ENCODE results near the gene BAG3.

BAG3 gene

GRCh38 chr10:119667562-119668328 is 16.6 kb downstream of the BAG3 start:
- DNase-seq (ENCODE audit: low spot score): no peak

- no peak for DNase-seq (ENCODE audit: low spot score)
These were observed 17.3 kb downstream of the BAG3 start for GRCh38 chr10:119668461-119668860.

- DNase-seq (ENCODE audit: low spot score): no peak
These were observed 18.2 kb downstream of the BAG3 start for GRCh38 chr10:119669331-119669730.

GRCh38 chr10:119669975-119670640 is 18.9 kb downstream of the BAG3 start:
- no peak for DNase-seq (ENCODE audit: low spot score)

- DNase-seq (ENCODE audit: low spot score): no peak
These were observed 19.5 kb downstream of the BAG3 start for GRCh38 chr10:119670717-119671116.

- DNase-seq (ENCODE audit: low spot score): no peak
These were observed 20.2 kb downstream of the BAG3 start for GRCh38 chr10:119671381-119671780.

GRCh38 chr10:119672291-119672690 is 21.1 kb downstream of the BAG3 start:
- DNase-seq (ENCODE audit: low spot score): no peak

- DNase-seq (ENCODE audit: low spot score): no peak
These were observed 22.1 kb downstream of the BAG3 start for GRCh38 chr10:119673271-119673670.

- no peak for DNase-seq (ENCODE audit: low spot score)
These were observed 24.4 kb downstream of the BAG3 start for GRCh38 chr10:119675483-119676170.

- no peak for DNase-seq (ENCODE audit: low spot score)
These were observed 25.9 kb downstream of the BAG3 start for GRCh38 chr10:119677126-119677525.

- DNase-seq (ENCODE audit: low spot score): no peak
These were observed 26.9 kb downstream of the BAG3 start for GRCh38 chr10:119677904-119678755.

GRCh38 chr10:119679480-119679829 is 28.3 kb downstream of the BAG3 start:
- no peak for DNase-seq (ENCODE audit: low spot score)

- DNase-seq (ENCODE audit: low spot score): peak; percentile 76
These were observed 28.9 kb downstream of the BAG3 start for GRCh38 chr10:119680050-119680449.

GRCh38 chr10:119680650-119681081 is 29.5 kb downstream of the BAG3 start:
- peak; percentile 24 for DNase-seq (ENCODE audit: low spot score)

GRCh38 chr10:119686465-119687191 is 35.4 kb downstream of the BAG3 start:
- peak; percentile 99 for DNase-seq (ENCODE audit: low spot score)

GRCh38 chr10:119687192-119688032 is 36.2 kb downstream of the BAG3 start:
- peak; percentile 38 for DNase-seq (ENCODE audit: low spot score)

- peak; percentile 42 for DNase-seq (ENCODE audit: low spot score)
These were observed 36.9 kb downstream of the BAG3 start for GRCh38 chr10:119688033-119688508.

GRCh38 chr10:119689016-119689580 is 37.9 kb downstream of the BAG3 start:
- no peak for DNase-seq (ENCODE audit: low spot score)

- DNase-seq (ENCODE audit: low spot score): no peak
These were observed 40.5 kb downstream of the BAG3 start for GRCh38 chr10:119691726-119692125.
